Cardiac muscle cell (in vitro differentiated cells and primary cell): ENCODE measurements around the gene TSFM. TPM values are rescaled to one million over a fixed set of nuclear protein-coding genes. Genes with fewer than 3 reads are reported as not detected.

Experiments used
- DNase-seq, 2 donors: peaks; one replicate each; pipeline versions ENCODE4 v3.0.0 to v3.0.0-alpha.2; 2010 to 2017; ENCODE audit warnings: low read depth in 1 of 2, low spot score in 1 of 2
- H3K27ac ChIP-seq: fragments of 200-600 bp; sonication (generic); 2 replicates; pipeline ENCODE4 v1.5.1; 2016
- H3K27me3 ChIP-seq: fragments of 200-600 bp; sonication (generic); 2 replicates; pipeline ENCODE4 v1.6.0; 2016; ENCODE audit warnings: control low read depth
- H3K36me3 ChIP-seq: fragments of 200-600 bp; sonication (generic); 2 replicates; pipeline ENCODE4 v1.5.1; 2016; ENCODE audit warnings: control low read depth
- H3K4me1 ChIP-seq: fragments of 200-600 bp; sonication (generic); 2 replicates; pipeline ENCODE4 v1.8.1; 2017; ENCODE audit warnings: low read depth, mild to moderate bottlenecking, mixed run types
- H3K4me3 ChIP-seq: fragments of 200-600 bp; sonication (generic); 2 replicates; pipeline ENCODE4 v1.5.1; 2016; ENCODE audit warnings: mild to moderate bottlenecking
- H3K9me3 ChIP-seq: fragments of 200-600 bp; sonication (generic); 2 replicates; pipeline ENCODE4 v1.5.1; 2017; ENCODE audit warnings: low read depth, mild to moderate bottlenecking, control low read depth
- CTCF ChIP-seq: IDR thresholded peaks from 2 replicates; pipeline ENCODE4 v1.5.1; 2012; ENCODE audit warnings: low read depth, mild to moderate bottlenecking, low read length
- polyA plus RNA-seq: library from polyadenylated mRNA; unstranded; fragments of >200 nt; fragmentation: Nextera tagmentation; extraction: Ambion mirVana; gene quantifications from 2 replicates; pipeline ENCODE4 v1.2.1, GENCODE V29; 2016
- total RNA-seq: library from RNA; depleted of rRNA; stranded (reverse); fragments of >200 nt; gene quantifications from 2 replicates; pipeline ENCODE4 v1.2.3, GENCODE V29; 2016

TSFM gene
- total and polyA plus RNA-seq, 2 experiments from 2014 or later: 22.6 to 66.7 TPM

- Histone ChIP-seq H3K4me3 (peak overlapping the region; percentile 64), H3K9me3 (no peaks in the 10 kb centered on the region), H3K4me1 (peaks cover 8% of the 10 kb centered on the region), H3K36me3 (peaks cover 28% of the 10 kb centered on the region), H3K27me3 (peaks cover 8% of the 10 kb centered on the region), H3K27ac (peak overlapping the region; percentile 87)
- TF ChIP-seq CTCF: no peak
- no peak for DNase-seq
Measured at GRCh38 chr12:57751432-57751787, 31.2 kb upstream of the TSFM start.

DNA sequence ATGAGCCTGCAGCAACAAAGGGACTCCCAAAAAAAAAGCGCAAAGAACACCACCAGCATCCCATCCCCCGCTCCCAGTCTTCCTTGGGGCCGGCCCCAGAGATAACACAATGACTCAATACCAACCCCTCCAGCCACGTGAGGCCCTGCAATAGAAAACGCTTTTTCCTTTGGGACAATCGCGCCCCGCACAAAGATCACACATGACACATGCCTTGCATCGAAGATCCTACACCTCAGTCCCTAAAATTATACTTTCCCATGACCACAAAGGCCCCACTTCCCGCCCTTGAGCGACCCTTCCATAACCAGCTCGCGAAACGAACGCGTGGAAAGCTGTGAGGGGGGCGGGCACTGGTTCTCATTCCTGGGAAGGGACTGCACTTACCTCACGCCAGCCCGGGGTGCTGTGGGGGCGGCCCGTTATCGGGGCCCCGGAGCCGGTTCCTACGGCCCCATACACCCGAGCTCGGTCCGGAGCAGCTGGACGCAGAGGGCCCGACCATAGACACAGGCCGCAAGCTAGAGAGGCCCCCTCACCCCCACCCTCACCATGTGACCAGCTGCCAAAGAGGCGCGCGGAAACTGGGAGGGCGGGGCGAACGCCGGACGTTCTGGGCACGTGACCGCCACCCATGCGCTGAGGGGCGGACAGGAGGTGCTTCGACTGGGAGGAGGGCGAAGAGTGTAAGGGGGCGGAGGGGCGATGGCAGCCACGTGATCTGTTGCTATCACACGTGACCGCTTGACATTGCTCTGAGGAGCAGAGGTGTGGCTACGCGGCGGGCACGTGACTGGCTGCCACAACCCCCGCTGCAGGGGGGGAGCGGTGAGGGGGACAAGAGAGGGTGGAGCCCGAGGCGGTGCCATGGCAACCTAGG is 30.6 kb upstream of the TSFM start, which contains the start of gene CDK4:
Gene CDK4 (minus strand): TSS at position 523 of the 880 bp plus-strand sequence. CDS start 593 bp downstream, outside the sequence.
- Histone ChIP-seq H3K4me3 (peak within 1 kb of the TSS; percentile 64), H3K27me3 (peaks cover 14% of the 10 kb centered on the region), H3K27ac (peak within 1 kb of the TSS; percentile 87), H3K4me1 (peaks cover 12% of the 10 kb centered on the region), H3K9me3 (no peaks in the 10 kb centered on the region), H3K36me3 (peaks cover 22% of the 10 kb centered on the region)
- no peak for TF ChIP-seq CTCF
- peak; percentile 99 to 100 for DNase-seq

DNA sequence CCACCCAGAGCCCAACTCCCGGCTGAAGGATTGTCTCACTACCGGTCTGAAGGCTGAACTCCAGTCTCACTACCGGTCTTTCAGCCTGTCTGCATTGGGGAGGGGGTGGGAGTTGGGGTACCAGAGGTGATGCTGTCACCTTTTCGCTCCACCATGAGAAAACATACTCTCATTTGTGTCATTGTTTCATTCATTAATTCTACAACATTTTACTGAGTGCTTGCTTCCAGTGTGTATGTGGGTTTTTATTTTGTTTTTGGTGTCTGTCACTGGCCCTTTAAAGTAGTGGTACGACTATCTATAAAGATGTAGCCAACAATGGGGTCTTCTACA is 30.0 kb upstream of the TSFM start:
- Histone ChIP-seq H3K4me3 (peak overlapping the region; percentile 3), H3K36me3 (peaks cover 18% of the 10 kb centered on the region), H3K27ac (no peak overlapping the region), H3K27me3 (peaks cover 15% of the 10 kb centered on the region), H3K9me3 (no peaks in the 10 kb centered on the region), H3K4me1 (peaks cover 12% of the 10 kb centered on the region)
- TF ChIP-seq CTCF: no peak
- DNase-seq: no peak

GRCh38 chr12:57753756-57754337 is 28.7 kb upstream of the TSFM start:
- Histone ChIP-seq H3K36me3 (peaks cover 18% of the 10 kb centered on the region), H3K4me3 (no peak overlapping the region), H3K27me3 (peaks cover 21% of the 10 kb centered on the region), H3K9me3 (no peaks in the 10 kb centered on the region), H3K27ac (no peak overlapping the region), H3K4me1 (peaks cover 12% of the 10 kb centered on the region)
- no peak for TF ChIP-seq CTCF
- no peak for DNase-seq

DNA sequence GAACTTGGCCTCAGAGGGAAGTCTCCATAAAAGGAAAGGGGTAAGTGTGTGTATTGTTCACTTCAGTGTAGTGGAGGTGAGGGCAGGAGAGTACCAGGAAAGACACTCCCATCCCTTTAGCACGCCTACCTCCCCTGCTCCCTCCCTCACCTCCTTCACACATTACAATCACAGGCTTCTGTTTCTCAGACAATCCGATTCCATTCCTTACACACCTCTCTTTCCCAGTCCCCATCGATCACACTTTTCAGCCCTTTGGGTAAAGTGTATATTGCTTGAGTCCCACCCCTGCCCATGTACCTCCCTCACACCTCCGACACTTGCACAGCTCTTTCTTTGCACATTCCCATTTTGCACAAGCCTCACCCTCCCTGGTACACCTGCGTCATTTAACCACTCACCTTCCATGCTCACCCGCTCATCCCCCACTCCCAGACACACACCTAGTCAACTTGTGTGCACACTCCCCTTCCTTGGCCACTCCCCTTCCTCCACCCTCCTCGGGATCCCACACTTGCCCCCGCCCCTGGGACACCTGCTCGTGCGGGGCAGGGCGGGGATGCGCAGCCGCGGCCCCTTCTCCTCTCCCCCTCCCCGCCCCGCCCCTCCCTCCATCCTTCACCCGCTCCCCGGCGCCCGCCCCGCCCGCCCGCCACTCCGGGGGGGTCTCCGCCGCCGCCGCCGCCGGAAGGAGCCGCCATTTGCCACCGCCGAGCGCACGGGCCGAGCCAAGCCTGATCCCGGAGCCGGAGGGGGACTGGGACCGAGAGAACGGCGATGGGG is 28.0 kb upstream of the TSFM start, which contains the start of gene MARCHF9:
Gene MARCHF9 (plus strand): TSS at position 693 of the 783 bp plus-strand sequence. CDS start 426 bp downstream, outside the sequence.
- no peak within 1 kb of the TSS for H3K27ac ChIP-seq

More for the DNA sequence above, 28.0 kb upstream of the TSFM start, which contains the start of gene MARCHF9:
- Histone ChIP-seq H3K4me1 (peaks cover 12% of the 10 kb centered on the region), H3K4me3 (peak within 1 kb of the TSS; percentile 83), H3K36me3 (peaks cover 15% of the 10 kb centered on the region), H3K27me3 (peaks cover 21% of the 10 kb centered on the region), H3K9me3 (no peaks in the 10 kb centered on the region)
- DNase-seq: peak in 1 of 2 donors; percentile 64
- TF ChIP-seq CTCF: no peak
